Stimulated activated effector memory CD8-positive, alpha-beta T cell treated with anti-CD3 and anti-CD28 coated beads, Interleukin-12 subunit alpha, Interleukin-12 subunit beta, amount 100 ng/mL, for 72 hours (primary cell): ENCODE measurements around the gene LIMS1.

ENCODE experiments used
- ATAC-seq: fragments of 150-1000 bp; cut with Tn5 transposase; 2 replicates; pipeline ENCODE4 v1.10.0; 2021
- DNase-seq, 2 donors: peaks; one replicate each; pipeline ENCODE4 v3.0.0; 2021 to 2022; ENCODE audit warnings: low spot score in 2 of 2
- H3K27ac Mint-ChIP-seq: one replicate; pipeline ENCODE4 v1.8.0; 2022; ENCODE audit warnings: mild to moderate bottlenecking, mixed read lengths
- H3K36me3 Mint-ChIP-seq: one replicate; pipeline ENCODE4 v1.8.0; 2022; ENCODE audit warnings: mild to moderate bottlenecking, mixed read lengths
- H3K4me1 Mint-ChIP-seq: one replicate; pipeline ENCODE4 v1.8.0; 2022; ENCODE audit warnings: mixed read lengths
- H3K4me3 Mint-ChIP-seq: one replicate; pipeline ENCODE4 v1.8.0; 2022; ENCODE audit warnings: mild to moderate bottlenecking, mixed read lengths
- H3K9me3 Mint-ChIP-seq: one replicate; pipeline ENCODE4 v1.8.0; 2022; ENCODE audit warnings: mixed read lengths

LIMS1 gene

DNA sequence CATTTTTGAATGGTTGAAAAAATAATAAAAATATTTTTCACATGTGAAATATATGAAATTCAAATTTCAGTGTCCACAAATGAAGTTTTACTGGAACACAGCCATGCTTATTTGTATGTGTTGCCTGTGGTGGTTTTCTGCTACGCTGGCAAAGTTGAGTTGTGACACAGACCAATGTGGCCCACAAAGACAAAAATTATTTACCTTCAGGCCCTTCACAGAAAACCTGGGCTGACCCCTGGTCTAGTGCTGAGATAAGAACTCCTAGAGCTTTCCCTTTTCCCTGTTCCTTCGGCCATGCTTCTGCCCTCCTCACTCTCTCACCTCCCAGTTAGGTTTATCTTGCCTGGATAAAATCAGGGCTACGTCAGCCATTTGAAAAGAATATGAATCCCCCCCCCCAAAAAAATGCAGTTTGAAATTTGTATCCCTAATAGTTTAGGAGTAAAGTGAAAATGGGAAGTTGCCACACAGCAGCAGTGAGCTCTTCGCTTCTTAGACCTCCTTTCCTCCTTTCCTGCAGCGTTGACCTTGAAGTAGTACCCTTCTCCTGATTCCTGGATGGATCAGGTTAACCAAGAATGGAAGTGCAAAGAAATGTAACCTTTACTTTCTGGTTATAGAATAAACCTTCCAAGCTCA is 91.0 kb downstream of the LIMS1 start:
- Mint-ChIP-seq H3K4me1 (peaks cover 62% of the 10 kb centered on the region), H3K36me3 (peaks cover 26% of the 10 kb centered on the region), H3K4me3 (peak overlapping the region; percentile 34), H3K9me3 (no peaks in the 10 kb centered on the region), H3K27ac (peak overlapping the region; percentile 43)
- ATAC-seq (no peak), DNase-seq (no peak)

DNA sequence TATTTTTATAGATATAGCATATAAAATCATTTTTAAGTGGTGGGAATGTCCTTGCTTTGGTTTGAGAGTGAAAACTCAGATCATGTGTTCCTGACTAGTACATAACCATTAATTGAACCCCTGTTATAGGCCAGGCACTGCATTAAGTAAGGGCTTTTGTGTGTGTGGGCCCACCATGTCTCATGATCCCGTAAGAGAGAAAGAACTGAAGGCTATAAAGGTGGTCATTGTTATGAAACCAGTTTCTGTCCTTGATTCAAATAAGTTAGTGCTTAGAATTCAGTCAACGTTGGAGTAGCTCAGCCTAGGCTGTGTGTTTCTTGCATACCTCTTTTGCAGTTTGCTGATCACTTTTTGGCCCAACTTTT is 91.5 kb downstream of the LIMS1 start:
- H3K4me3 Mint-ChIP-seq = peak overlapping the region; percentile 34
- peaks cover 62% of the 10 kb centered on the region for H3K4me1 Mint-ChIP-seq
- ATAC-seq (no peak), DNase-seq (no peak)
- no peaks in the 10 kb centered on the region for H3K9me3 Mint-ChIP-seq
- H3K27ac Mint-ChIP-seq = peak overlapping the region; percentile 43
- peaks cover 29% of the 10 kb centered on the region for H3K36me3 Mint-ChIP-seq

DNA sequence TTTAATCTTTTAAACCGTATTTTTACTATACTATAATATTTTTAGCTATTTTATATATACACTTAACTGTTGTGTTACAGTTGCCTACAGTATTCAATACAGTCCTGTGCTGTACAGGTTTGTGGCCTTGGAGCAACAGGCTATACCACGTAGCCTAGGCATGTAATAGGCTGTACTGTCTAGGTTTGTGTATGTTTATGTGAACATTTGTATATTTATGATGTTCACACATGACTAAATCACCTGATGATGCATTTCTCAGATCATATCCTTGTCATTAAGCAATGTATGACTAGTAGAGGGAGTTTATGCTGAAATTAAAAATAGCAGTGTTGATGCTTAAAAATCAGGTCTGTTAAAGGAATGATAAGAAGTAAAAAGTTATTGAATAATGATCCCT is 92.7 kb downstream of the LIMS1 start:
- ATAC-seq = peak; percentile 69
- Mint-ChIP-seq H3K4me1 (peaks cover 60% of the 10 kb centered on the region), H3K27ac (no peak overlapping the region)

DNA sequence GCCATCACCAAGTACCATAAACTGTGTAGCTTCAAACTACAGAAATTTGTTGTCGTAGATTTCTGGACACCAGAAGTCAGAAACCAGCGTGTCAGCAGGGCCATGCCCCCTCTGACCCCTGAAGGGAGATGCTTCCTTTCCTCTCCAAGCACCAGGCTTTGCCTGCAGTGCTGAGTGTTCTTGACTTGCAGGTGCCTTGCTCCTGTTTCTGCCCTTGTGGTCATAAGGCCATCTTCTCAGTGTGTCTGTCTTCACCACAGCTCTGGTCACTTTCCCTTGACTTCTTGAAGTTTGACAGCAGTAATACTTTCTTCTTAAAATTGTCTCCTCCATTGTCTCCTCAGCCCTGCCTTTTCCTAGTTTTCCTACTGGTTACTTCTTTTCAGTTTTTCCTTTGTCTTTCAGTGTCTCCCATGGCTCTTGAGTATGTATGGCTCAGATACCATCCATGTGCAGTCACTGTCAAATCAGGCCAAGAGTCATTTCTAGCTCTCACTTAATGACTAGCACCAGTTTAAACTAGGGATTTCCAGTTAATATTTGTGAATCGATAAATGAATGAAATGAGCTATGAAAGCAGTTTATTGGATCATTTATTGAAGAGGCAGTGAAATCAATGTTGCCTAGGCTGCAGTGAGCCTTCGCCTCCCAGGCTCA is 93.8 kb downstream of the LIMS1 start:
- Mint-ChIP-seq H3K27ac (peak overlapping the region; percentile 55), H3K9me3 (no peaks in the 10 kb centered on the region), H3K36me3 (peaks cover 24% of the 10 kb centered on the region), H3K4me1 (peaks cover 70% of the 10 kb centered on the region), H3K4me3 (peak overlapping the region; percentile 34)
- no peak for DNase-seq
- peak; percentile 55 for ATAC-seq

More for the DNA sequence above, 92.7 kb downstream of the LIMS1 start:
- no peak for DNase-seq
- Mint-ChIP-seq H3K36me3 (peaks cover 24% of the 10 kb centered on the region), H3K4me3 (no peak overlapping the region), H3K9me3 (no peaks in the 10 kb centered on the region)

DNA sequence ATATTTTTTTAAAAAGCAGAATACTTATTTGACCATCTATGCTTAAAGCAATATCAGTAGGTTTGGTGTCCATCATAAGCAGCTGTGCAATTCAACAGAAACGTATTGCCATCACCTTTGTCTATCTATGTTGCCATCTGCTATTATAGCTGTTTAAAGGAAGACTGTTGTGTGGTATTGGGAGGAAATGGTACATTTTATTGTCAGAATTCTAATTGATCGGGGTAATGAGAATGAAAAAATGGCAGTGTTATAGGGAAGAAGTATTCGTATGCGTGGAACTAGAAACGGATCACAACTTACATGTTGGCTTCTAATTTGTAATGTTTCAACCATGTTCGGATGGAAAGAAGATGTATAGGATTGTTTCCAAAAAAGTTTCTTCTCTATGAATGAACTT is 94.7 kb downstream of the LIMS1 start:
- ATAC-seq = no peak
- DNase-seq = no peak
- Mint-ChIP-seq H3K9me3 (no peaks in the 10 kb centered on the region), H3K4me1 (peaks cover 71% of the 10 kb centered on the region), H3K4me3 (peak overlapping the region; percentile 34), H3K36me3 (peaks cover 24% of the 10 kb centered on the region), H3K27ac (peak overlapping the region; percentile 64)

DNA sequence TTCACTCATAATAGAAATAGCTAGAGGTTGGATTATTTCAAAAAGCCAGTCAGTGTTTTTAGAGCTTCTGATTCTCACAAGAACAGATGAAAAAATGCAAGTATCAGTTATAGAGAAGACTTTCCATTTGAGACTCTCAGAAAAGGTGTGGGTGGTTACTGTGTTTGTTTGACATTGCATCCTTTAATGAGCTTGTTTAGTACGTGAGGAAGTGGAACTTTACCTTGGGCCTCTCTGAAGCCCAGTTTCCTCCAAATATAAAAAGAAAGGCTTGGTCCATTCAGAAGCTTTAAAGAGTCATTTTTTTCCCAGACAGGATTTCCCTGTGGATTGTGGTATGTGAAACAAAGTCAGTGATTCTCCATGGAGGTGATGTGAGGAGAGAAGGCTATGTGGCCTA is 95.1 kb downstream of the LIMS1 start:
- ATAC-seq (peak; percentile 79), DNase-seq (no peak)
- Mint-ChIP-seq H3K4me1 (peaks cover 71% of the 10 kb centered on the region), H3K27ac (peak overlapping the region; percentile 64), H3K4me3 (peak overlapping the region; percentile 34), H3K9me3 (no peaks in the 10 kb centered on the region), H3K36me3 (peaks cover 24% of the 10 kb centered on the region)

DNA sequence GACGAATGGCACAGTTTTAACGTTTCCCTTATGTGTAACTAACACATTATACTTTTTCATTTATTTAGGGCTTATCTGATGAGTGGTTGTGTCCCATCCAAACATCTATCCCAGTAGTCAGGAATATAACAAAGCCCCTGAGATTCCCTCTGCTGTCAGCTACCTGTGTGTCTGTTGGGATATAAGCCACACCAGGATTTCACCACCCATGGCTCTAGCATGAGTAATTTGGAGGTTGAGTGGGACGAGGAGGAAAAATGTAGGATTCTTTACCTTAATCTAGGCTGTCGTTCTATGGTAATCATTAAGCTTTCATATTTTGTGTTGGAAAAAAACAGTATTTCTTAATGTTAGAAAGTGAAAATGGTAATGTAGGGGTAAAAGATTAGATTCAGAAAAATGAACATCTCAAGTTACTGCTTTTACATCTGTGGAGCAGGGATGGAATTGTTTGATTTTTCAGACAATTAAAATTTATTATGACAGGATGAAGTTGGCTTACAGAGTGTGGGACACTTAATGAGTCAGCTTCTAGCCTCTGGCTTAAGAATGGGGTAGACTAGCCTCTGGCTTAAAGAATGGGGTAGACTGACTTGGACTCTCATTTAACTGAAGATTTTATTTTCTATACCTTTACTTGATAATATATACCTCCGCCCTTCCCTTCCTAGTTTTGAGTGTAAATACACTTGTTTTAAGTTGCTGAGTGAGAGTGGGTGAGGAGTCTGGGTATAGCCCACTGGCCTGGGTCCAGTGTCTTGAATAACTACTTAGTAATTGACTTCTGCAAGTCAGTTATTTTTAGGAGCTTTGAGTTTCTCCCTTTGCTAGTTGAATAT is 96.5 kb downstream of the LIMS1 start:
- Mint-ChIP-seq H3K36me3 (peaks cover 18% of the 10 kb centered on the region), H3K27ac (no peak overlapping the region), H3K4me1 (peaks cover 75% of the 10 kb centered on the region), H3K4me3 (no peak overlapping the region), H3K9me3 (no peaks in the 10 kb centered on the region)
- no peak for ATAC-seq
- no peak for DNase-seq

DNA sequence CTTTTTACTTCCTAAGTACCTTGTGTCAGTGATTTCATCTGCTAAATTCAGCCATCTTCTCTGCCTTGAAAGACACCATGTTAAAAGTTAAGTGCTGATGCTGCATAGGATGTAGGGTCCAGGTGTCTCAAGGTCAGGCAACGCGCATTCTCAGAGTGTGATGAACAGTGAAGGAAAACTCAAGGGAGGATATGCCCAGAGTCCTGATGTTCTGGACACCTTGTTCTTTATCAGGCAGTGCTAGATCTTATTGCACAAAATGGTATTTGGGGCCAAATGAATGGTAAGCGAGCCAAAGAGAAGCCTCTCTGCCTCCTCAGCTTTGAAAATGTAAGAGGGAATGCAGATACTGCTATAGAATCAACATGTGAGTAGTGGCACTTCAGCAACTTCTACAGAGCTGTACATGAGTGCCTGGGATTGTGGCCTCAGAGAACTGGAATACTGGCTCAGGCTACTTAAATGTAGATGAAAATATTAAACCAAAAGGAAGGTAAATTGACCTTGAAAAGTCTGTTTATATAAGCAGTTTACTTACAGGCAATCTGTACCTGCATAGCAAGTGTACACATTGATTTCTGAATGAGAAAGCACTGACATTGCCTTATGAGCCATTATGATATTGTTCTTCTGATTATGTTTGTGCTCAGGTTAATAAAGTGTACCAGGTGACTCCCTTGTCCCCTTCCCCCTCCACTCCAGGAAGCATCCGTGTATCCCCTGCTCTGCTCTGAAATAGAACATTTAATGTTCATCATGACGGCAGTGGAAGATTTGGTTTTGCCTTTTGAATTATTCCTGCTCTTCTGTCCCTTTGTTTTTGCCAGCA is 98.3 kb downstream of the LIMS1 start:
- Mint-ChIP-seq H3K4me3 (no peak overlapping the region), H3K4me1 (peaks cover 82% of the 10 kb centered on the region), H3K9me3 (no peaks in the 10 kb centered on the region), H3K27ac (peak overlapping the region; percentile 17), H3K36me3 (peaks cover 23% of the 10 kb centered on the region)
- no peak for DNase-seq
- no peak for ATAC-seq

DNA sequence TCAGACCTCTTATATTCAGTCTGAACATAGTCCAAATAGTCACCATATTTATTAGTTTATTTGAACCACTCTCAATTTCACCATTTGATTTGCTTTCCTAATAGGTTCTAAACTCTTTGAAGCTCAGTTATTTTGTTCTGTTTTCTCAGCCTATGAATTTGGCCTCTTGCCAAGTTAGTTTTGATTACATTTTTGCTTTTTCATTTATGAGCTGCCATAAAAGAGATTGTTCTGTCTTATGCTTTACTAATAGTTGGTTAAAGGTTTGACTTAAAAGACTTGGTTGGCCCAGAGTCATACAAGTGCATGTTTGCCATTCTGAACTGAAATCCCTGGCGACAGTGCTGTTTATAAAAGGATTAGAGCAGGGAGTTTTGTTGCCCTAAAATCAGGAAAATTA is 99.1 kb downstream of the LIMS1 start:
- H3K4me3 Mint-ChIP-seq = no peak overlapping the region
- H3K9me3 Mint-ChIP-seq = no peaks in the 10 kb centered on the region
- peaks cover 74% of the 10 kb centered on the region for H3K4me1 Mint-ChIP-seq
- no peak overlapping the region for H3K27ac Mint-ChIP-seq
- DNase-seq (no peak), ATAC-seq (no peak)
- peaks cover 17% of the 10 kb centered on the region for H3K36me3 Mint-ChIP-seq

DNA sequence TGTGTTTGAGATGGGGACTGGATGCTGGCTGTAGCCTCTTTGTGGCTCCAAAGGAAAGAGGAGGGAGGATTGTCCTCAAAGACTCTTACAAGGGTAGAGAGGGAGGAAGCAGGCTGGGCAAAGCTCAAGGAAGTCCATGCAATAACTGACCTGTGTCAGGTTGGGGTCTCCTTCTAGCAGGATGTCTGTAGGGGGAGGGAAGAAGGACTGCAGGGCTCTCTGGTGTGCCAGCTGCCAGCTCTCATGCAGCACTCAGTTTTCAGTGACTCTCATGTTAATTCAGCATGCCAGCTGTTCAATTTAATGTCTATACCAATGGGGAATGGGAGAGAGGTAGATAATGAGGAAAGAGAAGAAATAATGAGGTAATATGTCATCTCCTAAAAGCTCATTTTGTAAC is 99.7 kb downstream of the LIMS1 start:
- Mint-ChIP-seq H3K4me3 (no peak overlapping the region), H3K27ac (peak overlapping the region; percentile 75), H3K36me3 (peaks cover 16% of the 10 kb centered on the region), H3K4me1 (peaks cover 70% of the 10 kb centered on the region), H3K9me3 (no peaks in the 10 kb centered on the region)
- no peak for DNase-seq
- ATAC-seq = no peak

DNA sequence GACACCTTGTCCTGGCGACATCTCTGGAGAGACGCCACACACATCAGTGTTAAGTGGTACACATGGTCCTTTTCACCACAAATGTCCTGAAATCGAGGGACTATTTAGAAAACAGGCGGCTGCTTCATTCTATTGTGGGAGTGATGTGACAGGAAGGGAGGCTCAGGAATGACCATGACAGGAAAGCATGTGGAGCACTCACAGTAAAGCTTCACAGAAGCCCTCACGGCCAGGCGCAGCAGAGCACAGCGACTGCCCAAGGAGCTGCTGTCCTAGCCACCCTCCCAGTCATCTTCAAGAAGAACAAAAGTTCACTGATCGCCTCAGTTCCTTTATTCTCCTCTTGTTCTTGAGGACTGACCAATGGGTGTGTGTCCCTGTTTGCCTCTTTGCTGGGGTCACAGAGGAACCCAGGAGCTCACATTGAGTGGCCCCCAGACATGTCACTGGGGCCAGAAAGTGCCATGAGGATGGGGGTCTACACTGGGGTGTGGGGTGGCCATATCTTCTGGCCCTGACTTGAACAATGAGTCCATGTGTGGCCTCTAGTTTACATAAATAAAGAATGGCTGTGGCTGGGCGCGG is 100.4 kb downstream of the LIMS1 start:
- DNase-seq (no peak), ATAC-seq (no peak)
- H3K4me3 Mint-ChIP-seq = no peak overlapping the region
- H3K36me3 Mint-ChIP-seq = peaks cover 15% of the 10 kb centered on the region
- H3K9me3 Mint-ChIP-seq = no peaks in the 10 kb centered on the region
- H3K27ac Mint-ChIP-seq = peak overlapping the region; percentile 75
- peaks cover 64% of the 10 kb centered on the region for H3K4me1 Mint-ChIP-seq

DNA sequence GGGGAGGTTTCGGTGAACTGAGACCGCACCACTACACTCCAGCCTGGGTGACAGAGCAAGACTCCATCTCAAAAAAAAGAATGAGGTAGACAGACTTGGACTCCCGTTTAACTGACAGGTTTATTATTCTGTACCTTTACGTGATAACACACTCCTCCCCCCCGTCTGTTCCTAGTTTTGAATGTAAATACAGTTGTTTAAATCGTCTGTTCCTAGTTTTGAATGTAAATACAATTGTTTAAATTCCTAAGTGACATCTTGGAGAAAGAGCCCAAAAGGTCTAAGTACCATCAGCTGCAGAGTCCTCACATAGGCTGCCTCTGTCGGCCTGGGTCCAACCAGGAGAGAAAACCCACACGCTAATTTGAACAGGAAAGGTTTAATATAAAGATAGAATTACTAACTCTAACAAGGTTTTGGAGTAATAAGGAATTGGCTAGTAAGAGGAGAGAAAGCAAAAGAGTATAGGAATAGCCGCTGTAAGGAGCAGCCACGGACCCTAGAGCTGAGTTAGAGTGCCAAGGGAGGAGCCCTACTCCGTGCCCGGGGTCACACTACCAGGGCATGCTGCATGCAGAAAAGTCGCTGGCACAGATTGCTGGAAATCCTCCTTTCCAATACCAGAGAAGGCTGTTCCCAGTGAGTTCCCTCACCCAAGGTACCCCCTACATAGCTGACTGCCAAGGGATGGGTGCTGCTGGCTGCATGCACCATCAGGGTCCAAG is 101.5 kb downstream of the LIMS1 start:
- Mint-ChIP-seq H3K9me3 (no peaks in the 10 kb centered on the region), H3K4me3 (no peak overlapping the region), H3K27ac (peak overlapping the region; percentile 5), H3K4me1 (peaks cover 67% of the 10 kb centered on the region), H3K36me3 (peaks cover 11% of the 10 kb centered on the region)
- ATAC-seq (no peak), DNase-seq (no peak)

DNA sequence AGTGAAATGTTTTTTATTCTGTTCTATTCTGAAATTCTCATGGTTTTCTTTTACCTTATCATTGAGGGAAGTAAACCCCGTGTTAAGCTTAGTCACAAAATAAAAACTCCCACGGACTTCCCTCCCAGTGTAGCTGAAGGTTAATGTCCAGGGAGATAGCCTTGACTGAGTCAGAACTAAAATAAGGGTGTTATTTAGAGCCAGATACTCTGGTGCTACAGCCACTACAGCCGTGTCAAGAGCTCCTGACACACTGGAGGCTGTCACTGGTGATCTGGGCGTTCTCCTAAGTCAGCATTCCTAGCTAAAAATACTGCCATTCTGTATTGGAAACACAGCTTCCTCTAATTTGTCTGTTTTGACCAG is 103.0 kb downstream of the LIMS1 start:
- Mint-ChIP-seq H3K4me3 (peak overlapping the region; percentile 25), H3K4me1 (peaks cover 64% of the 10 kb centered on the region), H3K9me3 (no peaks in the 10 kb centered on the region), H3K36me3 (peaks cover 11% of the 10 kb centered on the region), H3K27ac (no peak overlapping the region)
- no peak for DNase-seq
- ATAC-seq = peak; percentile 67

DNA sequence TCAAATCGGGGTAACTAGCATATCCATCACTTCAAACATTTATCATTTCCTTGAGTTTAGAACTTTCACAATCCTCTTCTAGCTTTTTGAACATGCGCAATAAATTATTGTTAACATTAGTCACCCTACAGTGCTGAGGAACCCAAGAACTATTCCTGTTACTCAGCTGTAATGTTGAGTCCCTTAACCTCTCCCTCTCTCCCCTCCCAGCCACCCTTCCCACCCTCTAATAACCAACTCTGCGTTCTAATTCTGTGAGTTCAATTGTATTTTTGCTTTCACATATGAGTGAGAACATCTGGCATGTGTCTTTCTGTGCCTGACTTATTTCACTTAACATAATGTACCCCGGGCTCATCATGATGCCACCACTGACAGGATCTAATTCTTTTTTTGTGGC is 106.5 kb downstream of the LIMS1 start:
- peaks cover 11% of the 10 kb centered on the region for H3K36me3 Mint-ChIP-seq
- no peak overlapping the region for H3K4me3 Mint-ChIP-seq
- DNase-seq (no peak), ATAC-seq (no peak)
- peak overlapping the region; percentile 55 for H3K27ac Mint-ChIP-seq
- H3K4me1 Mint-ChIP-seq = peaks cover 44% of the 10 kb centered on the region
- H3K9me3 Mint-ChIP-seq = no peaks in the 10 kb centered on the region
